Thyroid gland (tissue), 4 donors: Measurements from ENCODE around the gene ATG2A. TPM values are rescaled to one million over a fixed set of nuclear protein-coding genes. Genes with fewer than 3 reads are reported as not detected.
A peak's percentile ranks its signal among the peaks of the same experiment; 100 is the strongest.

Source experiments
- DNase-seq, 2 donors: peaks; one replicate each; pipeline ENCODE4 v3.0.0-alpha.2; 2019
- H3K27ac ChIP-seq, 3 donors: fragments of 200-600 bp; sonication (generic); 1 replicate in 2 of 3; 2 replicates in 1 of 3; pipeline ENCODE4 v1.5.1; 2016 to 2019; ENCODE audit warnings: mild to moderate bottlenecking in 1 of 3, moderate library complexity in 1 of 3
- H3K27me3 ChIP-seq: fragments of 200-600 bp; sonication (generic); one replicate; pipeline ENCODE4 v1.5.1; 2019
- H3K36me3 ChIP-seq, 2 donors: fragments of 200-600 bp; sonication (generic); one replicate each; pipeline ENCODE4 v1.5.1; 2016 to 2019
- H3K4me1 ChIP-seq, 2 donors: fragments of 200-600 bp; sonication (generic); one replicate each; pipeline ENCODE4 v1.5.1; 2017 to 2019
- H3K4me3 ChIP-seq, 3 donors: fragments of 200-600 bp; sonication (generic); replicated peaks in 1 of 3; 1 replicate in 2 of 3; 2 replicates in 1 of 3; pipeline ENCODE4 v1.5.1; 2016; ENCODE audit warnings: mild to moderate bottlenecking in 1 of 3
- H3K9me3 ChIP-seq: fragments of 200-600 bp; sonication (generic); one replicate; pipeline ENCODE4 v1.5.1; 2017
- POLR2A ChIP-seq, 2 donors: fragments of 450-650 bp; IDR thresholded peaks; one replicate each; pipeline ENCODE4 v1.6.1; 2017; ENCODE audit warnings: antibody characterized with exemption in 2 of 2, mild to moderate bottlenecking in 2 of 2, moderate library complexity in 1 of 2
- WGBS, 2 donors: methylation state at CpG; one replicate each; pipeline ENCODE4 v1.1.5; 2017; 5-methylcytosine and 5-hydroxymethylcytosine counted together
- intact Hi-C: fragments of 100-400 bp; cut with DNase I; formaldehyde crosslinking; loops from one replicate; pipeline ENCODE4 v1.15.1; 2023
- total RNA-seq, 4 donors: library from RNA; depleted of rRNA; stranded (reverse); fragments of >200 nt; gene quantifications; one replicate each; pipeline ENCODE4 v1.2.3, GENCODE V29; 2016
- TF ChIP-seq, protein P1 (sequence below), 6 experiments: fragments of 200-600 bp in 3 of 6; fragments of 450-650 bp in 3 of 6; sonication (generic) in 3 of 6; IDR thresholded peaks; one replicate each; pipeline ENCODE4 v1.5.1; 2016 to 2019; ENCODE audit warnings: antibody characterized with exemption in 6 of 6, mild to moderate bottlenecking in 2 of 6, inconsistent platforms in 1 of 6, moderate library complexity in 1 of 6

Gene ATG2A
- total RNA-seq, 4 donors from 2014 or later: 19.5 to 43.1 (median 36.7) TPM

- intact Hi-C loops: loop anchor here (5.0 kb wide), 1 partner anchor 692 kb away; the partner anchor contains the start of gene PCNX3
- Histone ChIP-seq H3K27me3 (no peaks in the 10 kb centered on the region), H3K4me1 (peaks cover 9 to 18% of the 10 kb centered on the region in 2 donors), H3K9me3 (no peaks in the 10 kb centered on the region), H3K36me3 (peaks cover 11 to 30% of the 10 kb centered on the region in 2 donors), H3K4me3 (peak overlapping the region in 1 of 3 donors; percentile 92), H3K27ac (no peak overlapping the region)
- DNase-seq: peak; percentile 25
- WGBS, 2 donors: 49 to 64% methylated on average over 4 to 19 of the region's 24 CpGs
- TF ChIP-seq, protein P1, sequence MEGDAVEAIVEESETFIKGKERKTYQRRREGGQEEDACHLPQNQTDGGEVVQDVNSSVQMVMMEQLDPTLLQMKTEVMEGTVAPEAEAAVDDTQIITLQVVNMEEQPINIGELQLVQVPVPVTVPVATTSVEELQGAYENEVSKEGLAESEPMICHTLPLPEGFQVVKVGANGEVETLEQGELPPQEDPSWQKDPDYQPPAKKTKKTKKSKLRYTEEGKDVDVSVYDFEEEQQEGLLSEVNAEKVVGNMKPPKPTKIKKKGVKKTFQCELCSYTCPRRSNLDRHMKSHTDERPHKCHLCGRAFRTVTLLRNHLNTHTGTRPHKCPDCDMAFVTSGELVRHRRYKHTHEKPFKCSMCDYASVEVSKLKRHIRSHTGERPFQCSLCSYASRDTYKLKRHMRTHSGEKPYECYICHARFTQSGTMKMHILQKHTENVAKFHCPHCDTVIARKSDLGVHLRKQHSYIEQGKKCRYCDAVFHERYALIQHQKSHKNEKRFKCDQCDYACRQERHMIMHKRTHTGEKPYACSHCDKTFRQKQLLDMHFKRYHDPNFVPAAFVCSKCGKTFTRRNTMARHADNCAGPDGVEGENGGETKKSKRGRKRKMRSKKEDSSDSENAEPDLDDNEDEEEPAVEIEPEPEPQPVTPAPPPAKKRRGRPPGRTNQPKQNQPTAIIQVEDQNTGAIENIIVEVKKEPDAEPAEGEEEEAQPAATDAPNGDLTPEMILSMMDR (IDR thresholded peaks at IDR 0.05): no peak
- no peak for TF ChIP-seq POLR2A (IDR thresholded peaks at IDR 0.05)
These were observed 8.8 kb upstream of the ATG2A start for GRCh38 chr11:64925536-64926436.

GRCh38 chr11:64924910-64925284 lies 7.9 kb upstream of the ATG2A start:
- intact Hi-C loops: loop anchor here (5.0 kb wide), 2 partner anchors 102 to 692 kb away; partner anchors contain the start of genes PCNX3 and SNX15
- H3K36me3 ChIP-seq: peaks cover 2 to 21% of the 10 kb centered on the region in 2 donors
- no peaks in the 10 kb centered on the region for H3K27me3 ChIP-seq
- no peaks in the 10 kb centered on the region for H3K9me3 ChIP-seq
- no peak for TF ChIP-seq POLR2A (IDR thresholded peaks at IDR 0.05)
- TF ChIP-seq, protein P1 (IDR thresholded peaks at IDR 0.05): no peak
- DNase-seq: peak; percentile 33 to 36
- H3K4me1 ChIP-seq: peaks cover 9 to 18% of the 10 kb centered on the region in 2 donors
- peak overlapping the region; percentile 53 to 96 (median 92) for H3K4me3 ChIP-seq
- H3K27ac ChIP-seq: peak overlapping the region; percentile 94 to 96 (median 95)
- WGBS, 2 donors: 1% methylated on average over 14 to 21 of the region's 24 CpGs

GRCh38 chr11:64923944-64924909 lies 7.2 kb upstream of the ATG2A start, which contains the start of gene PPP2R5B:
TSS of gene PPP2R5B (plus strand) at chr11:64924689. CDS start at chr11:64925735, 1,046 bp downstream.
- intact Hi-C loops: loop anchor here (5.0 kb wide), 1 partner anchor 103 kb away; the partner anchor contains the start of gene SNX15

GRCh38 chr11:64923151-64923661 lies 6.2 kb upstream of the ATG2A start:
- H3K9me3 ChIP-seq: no peaks in the 10 kb centered on the region
- WGBS, 2 donors: 94% methylated on average over 7 to 11 of the region's 11 CpGs
- intact Hi-C loops: loop anchor here (5.0 kb wide), 1 partner anchor 104 kb away; the partner anchor contains the start of gene SNX15
- H3K27me3 ChIP-seq: no peaks in the 10 kb centered on the region
- no peak for DNase-seq
- peak overlapping the region in 1 of 3 donors; percentile 92 for H3K4me3 ChIP-seq
- H3K4me1 ChIP-seq: peaks cover 12 to 23% of the 10 kb centered on the region in 2 donors
- H3K36me3 ChIP-seq: peaks cover 0 to 5% of the 10 kb centered on the region in 2 donors
- no peak overlapping the region for H3K27ac ChIP-seq
- TF ChIP-seq, protein P1 (IDR thresholded peaks at IDR 0.05): no peak
- TF ChIP-seq POLR2A (IDR thresholded peaks at IDR 0.05): no peak

More at GRCh38 chr11:64923944-64924909, 7.2 kb upstream of the ATG2A start, which contains the start of gene PPP2R5B:
- H3K36me3 ChIP-seq: peaks cover 0 to 15% of the 10 kb centered on the region in 2 donors
- TF ChIP-seq, protein P1 (IDR thresholded peaks at IDR 0.05): peak in 2 of 6 experiments; percentile 12 to 49
- peak in 1 of 2 donors; percentile 84 for TF ChIP-seq POLR2A (IDR thresholded peaks at IDR 0.05)
- H3K27ac ChIP-seq: peak within 1 kb of the TSS; percentile 94 to 96 (median 95)
- no peaks in the 10 kb centered on the region for H3K9me3 ChIP-seq
- peak; percentile 95 for DNase-seq
- peaks cover 9 to 18% of the 10 kb centered on the region in 2 donors for H3K4me1 ChIP-seq
- no peaks in the 10 kb centered on the region for H3K27me3 ChIP-seq
- 0% methylated on average over 10 to 18 of the region's 47 CpGs for WGBS, 2 donors
- H3K4me3 ChIP-seq: peak within 1 kb of the TSS; percentile 53 to 96 (median 92)
